ENCODE measurements around the gene RBM4B.

DNA sequence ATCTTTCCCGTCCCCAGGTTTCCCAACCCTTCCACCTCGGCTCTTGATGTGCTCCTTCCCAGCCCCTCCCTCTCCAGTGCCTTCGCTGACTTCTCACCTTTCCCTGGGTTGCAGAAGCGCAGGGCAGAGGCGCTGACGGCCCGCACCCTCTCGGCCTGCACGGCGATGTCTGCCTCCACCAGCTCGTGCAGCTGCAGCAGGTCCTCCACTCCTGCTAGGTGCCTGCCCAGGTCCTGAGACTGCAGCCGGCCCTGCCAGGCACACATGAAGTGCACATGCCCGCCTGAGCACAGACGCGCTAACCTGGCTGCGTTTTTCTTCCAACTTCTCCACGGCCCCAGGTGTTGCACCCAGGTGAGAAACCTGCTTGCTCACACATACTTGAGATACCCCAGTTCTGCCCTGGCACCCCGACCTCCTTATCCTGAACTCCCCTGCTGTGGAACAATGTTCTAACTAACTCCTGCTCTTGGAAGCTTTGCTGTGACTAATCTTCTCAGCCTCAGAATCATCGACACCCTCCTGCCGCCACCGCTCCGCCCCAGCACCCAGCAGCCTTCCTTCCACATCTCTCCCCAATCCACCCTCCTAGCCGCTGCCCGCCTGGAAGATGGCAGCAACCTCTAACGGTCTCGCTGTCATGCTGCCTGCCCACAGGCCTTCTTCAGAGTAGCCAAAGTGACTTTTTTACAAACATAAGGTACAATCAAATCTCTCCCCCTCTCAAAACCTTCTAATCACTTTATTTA is 28.1 kb upstream of the RBM4B start:
- TF ChIP-seq CTCF (conservative IDR thresholded peaks at IDR 0.05; ENCODE audit: low read depth, low read length) (no peak), SMC3 (IDR thresholded peaks at IDR 0.05; ENCODE audit: low read depth, low read length) (no peak), RAD21 (IDR thresholded peaks at IDR 0.05; ENCODE audit: low read length) (no peak), MXI1 (IDR thresholded peaks at IDR 0.05; ENCODE audit: borderline replicate concordance, low read depth, low read length) (no peak)
